GM18861 (cell line): ENCODE measurements around the gene KATNAL1.

Experiments
- ATAC-seq: cut with Tn5 transposase; IDR thresholded peaks from one replicate; pipeline ENCODE4 v1.9.1; 2021; ENCODE audit not compliant: unreplicated experiment

The KATNAL1 gene

GRCh38 chr13:30333616-30334015, 26.3 kb upstream of the KATNAL1 start:
- ATAC-seq = no peak

GRCh38 chr13:30332456-30333143, 25.2 kb upstream of the KATNAL1 start:
- ATAC-seq = peak; percentile 78

- no peak for ATAC-seq
Measured at GRCh38 chr13:30331331-30331771, 24.0 kb upstream of the KATNAL1 start.

- no peak for ATAC-seq
Measured at GRCh38 chr13:30329009-30329585, 21.7 kb upstream of the KATNAL1 start.

GRCh38 chr13:30325668-30326067, 18.3 kb upstream of the KATNAL1 start:
- ATAC-seq = no peak

- ATAC-seq = no peak
Measured at GRCh38 chr13:30323524-30323923, 16.2 kb upstream of the KATNAL1 start.

- ATAC-seq = no peak
Measured at GRCh38 chr13:30322428-30322827, 15.1 kb upstream of the KATNAL1 start.

GRCh38 chr13:30321256-30321655, 13.9 kb upstream of the KATNAL1 start:
- ATAC-seq = no peak

GRCh38 chr13:30319655-30320054, 12.3 kb upstream of the KATNAL1 start:
- ATAC-seq = no peak

- ATAC-seq = no peak
Measured at GRCh38 chr13:30319130-30319529, 11.8 kb upstream of the KATNAL1 start.

GRCh38 chr13:30318026-30318425, 10.7 kb upstream of the KATNAL1 start:
- no peak for ATAC-seq

- no peak for ATAC-seq
Measured at GRCh38 chr13:30314562-30314961, 7.2 kb upstream of the KATNAL1 start.

GRCh38 chr13:30314069-30314468, 6.7 kb upstream of the KATNAL1 start:
- ATAC-seq = no peak

GRCh38 chr13:30313311-30313710, 6.0 kb upstream of the KATNAL1 start:
- ATAC-seq = peak; percentile 49

GRCh38 chr13:30312904-30313303, 5.6 kb upstream of the KATNAL1 start:
- ATAC-seq = peak; percentile 9

- no peak for ATAC-seq
Measured at GRCh38 chr13:30308548-30308947, 1.2 kb upstream of the KATNAL1 start.

- no peak for ATAC-seq
Measured at GRCh38 chr13:30307971-30308290, 580 bp upstream of the KATNAL1 start.

GRCh38 chr13:30306762-30307193, 573 bp downstream of the KATNAL1 start:
- ATAC-seq = peak; percentile 50

- ATAC-seq = no peak
Measured at GRCh38 chr13:30305456-30305970, 1.8 kb downstream of the KATNAL1 start.

GRCh38 chr13:30303269-30303668, 4.1 kb downstream of the KATNAL1 start:
- ATAC-seq = no peak

- no peak for ATAC-seq
Measured at GRCh38 chr13:30301827-30302226, 5.5 kb downstream of the KATNAL1 start.

GRCh38 chr13:30300596-30300995, 6.8 kb downstream of the KATNAL1 start:
- ATAC-seq = no peak

- no peak for ATAC-seq
Measured at GRCh38 chr13:30299786-30300185, 7.6 kb downstream of the KATNAL1 start.
